Activated naive CD8-positive, alpha-beta T cell treated with anti-CD3 and anti-CD28 coated beads, Interleukin-2, amount 50 U/mL, for 24 hours (primary cell): Measurements from ENCODE around the gene BRS3.

Experiments
- ATAC-seq: fragments of 150-1000 bp; cut with Tn5 transposase; one replicate; pipeline ENCODE4 v1.10.0; 2021
- DNase-seq: peaks from one replicate; pipeline ENCODE4 v3.0.0; 2021
- H3K27ac Mint-ChIP-seq: one replicate; pipeline ENCODE4 v1.8.0; 2021; ENCODE audit warnings: mild to moderate bottlenecking, mixed read lengths
- H3K27me3 Mint-ChIP-seq: one replicate; pipeline ENCODE4 v1.8.0; 2021; ENCODE audit warnings: mixed read lengths
- H3K36me3 Mint-ChIP-seq: one replicate; pipeline ENCODE4 v1.8.0; 2021; ENCODE audit warnings: low read depth, mixed read lengths
- H3K4me1 Mint-ChIP-seq: one replicate; pipeline ENCODE4 v1.8.0; 2021; ENCODE audit warnings: mixed read lengths
- H3K4me3 Mint-ChIP-seq: one replicate; pipeline ENCODE4 v1.8.0; 2021; ENCODE audit warnings: mild to moderate bottlenecking, moderate library complexity, mixed read lengths
- H3K9me3 Mint-ChIP-seq: one replicate; pipeline ENCODE4 v1.8.0; 2021; ENCODE audit warnings: mixed read lengths

Gene BRS3

DNA sequence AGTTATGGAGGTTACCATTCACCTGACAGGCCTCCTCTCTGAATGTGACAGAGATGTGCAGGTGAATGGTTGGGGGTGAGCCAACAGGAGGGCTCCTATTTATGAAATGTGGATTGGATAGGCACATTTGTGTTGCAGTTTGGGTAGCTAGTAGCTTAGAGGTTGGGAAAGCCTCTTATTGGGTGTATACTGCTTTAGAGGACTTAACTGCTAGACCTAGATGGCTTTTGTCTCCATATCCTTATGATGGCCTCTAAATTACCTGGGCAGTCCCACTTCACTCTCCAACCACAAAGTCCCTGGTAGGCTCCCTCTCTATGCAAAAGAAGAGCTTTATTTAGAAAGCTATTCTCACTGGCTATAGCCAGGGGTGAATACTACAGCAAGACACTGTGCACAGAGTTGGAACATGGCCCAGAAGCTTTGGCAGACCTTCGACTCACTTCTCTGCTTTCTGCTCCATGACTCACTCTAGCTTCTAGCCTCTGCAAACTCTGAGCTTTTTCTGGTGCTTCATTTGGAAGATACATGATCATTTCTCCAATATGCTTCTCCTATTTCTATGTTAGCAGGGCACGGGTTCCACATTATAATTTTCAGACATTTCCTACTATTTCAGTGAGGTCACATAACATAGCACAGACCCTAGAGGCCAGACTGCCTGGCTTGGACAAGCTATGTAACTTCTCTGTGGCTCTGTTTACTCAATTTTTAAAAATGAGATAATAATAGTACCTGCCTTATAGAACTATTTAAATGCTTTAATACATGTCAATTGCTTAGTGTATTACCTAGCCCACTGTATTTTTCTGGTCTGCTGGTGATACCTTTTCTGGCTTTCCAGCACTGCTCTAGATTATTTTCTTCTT is 38.2 kb downstream of the BRS3 start:
- no peak overlapping the region for H3K4me3 Mint-ChIP-seq
- ATAC-seq (no peak), DNase-seq (no peak)
- peaks cover 7% of the 10 kb centered on the region for H3K4me1 Mint-ChIP-seq
- no peak overlapping the region for H3K27ac Mint-ChIP-seq
- no peaks in the 10 kb centered on the region for H3K9me3 Mint-ChIP-seq
- H3K36me3 Mint-ChIP-seq: no peaks in the 10 kb centered on the region
- no peaks in the 10 kb centered on the region for H3K27me3 Mint-ChIP-seq

GRCh38 chrX:136528645-136529315 is 41.0 kb downstream of the BRS3 start:
- no peak overlapping the region for H3K4me3 Mint-ChIP-seq
- DNase-seq: no peak
- no peaks in the 10 kb centered on the region for H3K4me1 Mint-ChIP-seq
- no peaks in the 10 kb centered on the region for H3K9me3 Mint-ChIP-seq
- no peaks in the 10 kb centered on the region for H3K36me3 Mint-ChIP-seq
- H3K27me3 Mint-ChIP-seq: no peaks in the 10 kb centered on the region
- ATAC-seq: no peak
- H3K27ac Mint-ChIP-seq: no peak overlapping the region

DNA sequence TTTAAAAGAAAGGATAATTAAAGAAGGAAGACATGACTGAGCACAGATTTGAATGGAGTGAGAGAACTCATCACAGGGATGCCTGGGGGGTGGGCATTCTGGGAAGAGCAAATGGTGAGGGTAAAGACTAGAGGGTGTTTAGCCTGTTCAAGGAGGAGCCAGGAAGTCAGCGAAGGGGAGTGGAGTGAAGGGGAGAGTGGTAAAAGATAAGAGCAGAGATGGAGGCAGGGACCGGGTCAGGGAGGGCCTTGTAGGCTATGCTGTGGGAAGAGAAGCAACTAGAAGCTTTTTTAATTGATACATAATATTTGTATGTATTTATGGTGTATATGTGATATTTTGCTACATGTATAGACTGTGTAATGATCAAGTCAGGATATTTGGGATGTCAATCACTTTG is 42.0 kb downstream of the BRS3 start:
- DNase-seq: no peak
- H3K9me3 Mint-ChIP-seq: no peaks in the 10 kb centered on the region
- H3K36me3 Mint-ChIP-seq: no peaks in the 10 kb centered on the region
- H3K4me1 Mint-ChIP-seq: no peaks in the 10 kb centered on the region
- H3K4me3 Mint-ChIP-seq: no peak overlapping the region
- no peak overlapping the region for H3K27ac Mint-ChIP-seq
- no peaks in the 10 kb centered on the region for H3K27me3 Mint-ChIP-seq
- ATAC-seq: no peak

GRCh38 chrX:136531951-136532350 is 44.2 kb downstream of the BRS3 start, which contains the start of gene VGLL1:
Gene VGLL1, plus strand, starts transcription at chrX:136532215. Its CDS starts 3,806 bp downstream, at chrX:136536021.
- Mint-ChIP-seq H3K4me3 (no peak within 1 kb of the TSS), H3K36me3 (no peaks in the 10 kb centered on the region), H3K9me3 (no peaks in the 10 kb centered on the region), H3K4me1 (no peaks in the 10 kb centered on the region), H3K27ac (no peak within 1 kb of the TSS), H3K27me3 (no peaks in the 10 kb centered on the region)
- DNase-seq: no peak
- no peak for ATAC-seq

- no peak overlapping the region for H3K27ac Mint-ChIP-seq
- no peaks in the 10 kb centered on the region for H3K4me1 Mint-ChIP-seq
- no peaks in the 10 kb centered on the region for H3K27me3 Mint-ChIP-seq
- no peaks in the 10 kb centered on the region for H3K36me3 Mint-ChIP-seq
- no peak overlapping the region for H3K4me3 Mint-ChIP-seq
- no peaks in the 10 kb centered on the region for H3K9me3 Mint-ChIP-seq
- DNase-seq (no peak), ATAC-seq (no peak)
Observed at GRCh38 chrX:136534131-136534530, 46.4 kb downstream of the BRS3 start.

DNA sequence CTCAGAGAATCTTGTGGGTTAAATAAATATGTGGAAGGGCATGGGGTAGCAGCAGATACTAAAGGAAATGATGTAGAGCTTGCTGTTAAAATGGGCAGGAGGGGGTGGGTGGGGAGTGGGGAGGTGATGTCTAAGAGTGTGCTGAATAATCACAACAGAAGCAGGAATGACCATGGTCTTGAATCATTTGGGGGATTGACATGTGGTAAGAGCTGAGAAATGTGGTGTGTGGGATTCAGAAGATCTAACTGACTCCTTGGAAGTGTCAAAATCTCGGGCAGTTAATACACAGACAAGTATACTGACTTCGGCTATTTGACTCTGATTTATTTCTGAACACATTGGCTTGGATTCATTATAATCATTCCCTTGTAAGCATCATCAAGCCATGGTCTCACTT is 51.1 kb downstream of the BRS3 start:
- Mint-ChIP-seq H3K27ac (no peak overlapping the region), H3K36me3 (no peaks in the 10 kb centered on the region), H3K4me1 (peaks cover 8% of the 10 kb centered on the region), H3K27me3 (no peaks in the 10 kb centered on the region), H3K4me3 (no peak overlapping the region), H3K9me3 (no peaks in the 10 kb centered on the region)
- DNase-seq (no peak), ATAC-seq (no peak)

DNA sequence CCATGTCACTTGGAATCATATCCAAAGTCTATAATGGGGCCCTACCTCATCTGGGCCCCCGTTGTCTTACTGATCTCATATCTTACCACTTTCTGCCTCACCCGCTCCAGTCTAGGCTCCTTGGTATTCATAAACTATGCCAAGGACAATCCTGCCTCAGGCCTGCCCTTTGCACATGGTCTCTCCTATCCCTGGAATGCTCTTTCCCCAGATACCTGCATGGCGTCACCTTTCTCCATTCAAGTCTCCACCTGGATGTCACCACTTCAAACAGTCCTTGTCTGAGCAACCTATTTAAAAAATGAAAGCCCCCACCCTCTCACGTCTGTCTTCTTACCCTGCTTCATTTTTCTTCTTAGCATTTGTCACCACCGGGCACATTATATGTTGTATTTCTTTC is 52.5 kb downstream of the BRS3 start:
- no peak overlapping the region for H3K27ac Mint-ChIP-seq
- no peak for DNase-seq
- no peaks in the 10 kb centered on the region for H3K9me3 Mint-ChIP-seq
- H3K4me3 Mint-ChIP-seq: no peak overlapping the region
- H3K27me3 Mint-ChIP-seq: no peaks in the 10 kb centered on the region
- H3K4me1 Mint-ChIP-seq: peaks cover 13% of the 10 kb centered on the region
- no peak for ATAC-seq
- no peaks in the 10 kb centered on the region for H3K36me3 Mint-ChIP-seq

- no peak overlapping the region for H3K27ac Mint-ChIP-seq
- H3K27me3 Mint-ChIP-seq: no peaks in the 10 kb centered on the region
- DNase-seq (no peak), ATAC-seq (no peak)
- peaks cover 23% of the 10 kb centered on the region for H3K4me1 Mint-ChIP-seq
- no peak overlapping the region for H3K4me3 Mint-ChIP-seq
- H3K9me3 Mint-ChIP-seq: no peaks in the 10 kb centered on the region
- H3K36me3 Mint-ChIP-seq: no peaks in the 10 kb centered on the region
Observed at GRCh38 chrX:136541294-136541693, 53.5 kb downstream of the BRS3 start.

- no peaks in the 10 kb centered on the region for H3K9me3 Mint-ChIP-seq
Observed at GRCh38 chrX:136542281-136542680, 54.5 kb downstream of the BRS3 start.

More at GRCh38 chrX:136542281-136542680, 54.5 kb downstream of the BRS3 start:
- H3K4me1 Mint-ChIP-seq: peaks cover 28% of the 10 kb centered on the region
- DNase-seq (no peak), ATAC-seq (no peak)
- no peaks in the 10 kb centered on the region for H3K27me3 Mint-ChIP-seq
- H3K36me3 Mint-ChIP-seq: no peaks in the 10 kb centered on the region
- no peak overlapping the region for H3K27ac Mint-ChIP-seq
- H3K4me3 Mint-ChIP-seq: no peak overlapping the region
